Dermis microvascular lymphatic vessel endothelial cell (primary cell): ENCODE measurements around the gene PHF2. TPM values are rescaled to one million over a fixed set of nuclear protein-coding genes. Genes with fewer than 3 reads are reported as not detected.

Experiments
- DNase-seq, 2 donors: peaks; one replicate each; pipeline versions ENCODE4 v3.0.0 to v3.0.0-alpha.2; 2010; ENCODE audit warnings: low read depth in 2 of 2
- total RNA-seq: library from RNA; depleted of rRNA; stranded (reverse); fragments of >200 nt; gene quantifications from 2 replicates; pipeline ENCODE4 v1.2.1, GENCODE V29; 2014

Gene PHF2
- total RNA-seq, 1 donor from 2014 or later: 11.7 TPM

- no peak for DNase-seq
Measured at GRCh38 chr9:93697352-93698139, 121.2 kb downstream of the PHF2 start.

DNA sequence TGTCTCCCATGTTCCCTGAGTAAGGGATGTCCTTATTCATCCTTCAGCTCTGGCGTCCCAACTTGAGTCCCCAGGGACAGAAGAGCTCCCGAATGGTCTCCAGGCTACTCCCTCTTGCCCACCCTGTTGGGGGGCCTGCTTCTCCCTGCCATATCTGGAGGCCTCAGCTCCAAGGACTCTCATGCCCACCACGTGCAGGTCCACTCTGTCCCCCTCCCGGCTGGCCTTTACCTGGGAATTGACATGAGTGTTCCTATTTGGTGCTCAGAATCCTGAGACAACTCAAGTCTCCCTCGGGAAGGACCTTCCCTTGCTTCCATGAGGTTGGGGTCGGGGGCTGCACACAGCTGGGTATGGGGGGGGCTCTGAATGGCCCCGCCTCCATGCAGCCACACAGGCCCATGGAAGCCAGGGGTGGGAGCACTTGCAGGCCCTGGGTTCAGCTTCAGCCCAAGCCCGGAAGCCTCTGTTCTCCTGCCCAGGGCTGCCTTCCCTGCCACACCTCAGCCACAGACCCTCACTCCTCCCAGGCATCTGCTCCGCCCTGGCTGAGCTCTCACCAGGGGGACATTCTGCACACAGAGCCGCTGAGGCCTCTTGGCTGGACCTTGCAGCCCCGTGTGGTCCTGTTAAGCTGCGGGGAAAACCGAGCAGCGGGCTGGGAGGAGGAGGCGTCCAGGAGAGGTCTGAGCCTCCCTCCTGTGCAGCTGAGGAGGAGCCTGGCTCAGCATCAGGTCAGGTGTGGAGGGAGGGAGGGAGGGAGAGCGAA lies 121.9 kb downstream of the PHF2 start:
- no peak for DNase-seq

GRCh38 chr9:93699650-93700049 lies 123.3 kb downstream of the PHF2 start:
- no peak for DNase-seq

DNA sequence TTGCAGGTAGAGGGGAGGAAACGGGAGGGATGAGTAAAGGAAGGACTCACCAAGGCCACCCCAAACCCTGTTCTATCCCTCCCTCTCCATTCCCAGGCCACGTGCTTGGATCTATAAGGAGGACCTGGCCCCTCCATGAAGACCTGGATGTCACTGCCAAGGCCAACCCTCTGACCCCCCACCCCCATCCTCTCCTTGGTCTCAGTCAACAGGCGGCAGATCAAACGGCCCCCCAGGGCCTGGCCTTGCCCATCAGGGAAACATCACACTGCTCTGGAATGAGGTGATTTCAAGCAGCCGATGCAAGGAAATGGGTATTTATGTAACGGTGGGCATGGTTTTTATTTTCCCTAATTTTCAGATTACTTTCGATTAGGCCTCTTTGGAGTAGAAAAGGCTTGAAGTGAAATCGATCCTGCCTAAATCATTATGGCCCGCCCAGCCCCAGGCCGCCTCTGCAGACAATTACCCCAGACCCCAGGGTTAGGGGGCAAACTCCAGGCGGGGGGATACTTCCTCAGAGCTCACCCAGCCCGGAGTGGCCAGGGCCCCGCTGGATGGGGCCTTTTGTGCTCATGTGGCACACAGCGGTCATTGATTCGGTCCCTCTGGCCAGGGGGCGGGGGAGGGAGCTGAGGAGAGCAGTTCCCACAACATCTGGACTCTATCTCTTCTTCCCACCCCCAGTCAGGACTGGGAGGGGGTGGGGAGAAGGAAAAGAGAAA lies 125.3 kb downstream of the PHF2 start:
- no peak for DNase-seq

DNA sequence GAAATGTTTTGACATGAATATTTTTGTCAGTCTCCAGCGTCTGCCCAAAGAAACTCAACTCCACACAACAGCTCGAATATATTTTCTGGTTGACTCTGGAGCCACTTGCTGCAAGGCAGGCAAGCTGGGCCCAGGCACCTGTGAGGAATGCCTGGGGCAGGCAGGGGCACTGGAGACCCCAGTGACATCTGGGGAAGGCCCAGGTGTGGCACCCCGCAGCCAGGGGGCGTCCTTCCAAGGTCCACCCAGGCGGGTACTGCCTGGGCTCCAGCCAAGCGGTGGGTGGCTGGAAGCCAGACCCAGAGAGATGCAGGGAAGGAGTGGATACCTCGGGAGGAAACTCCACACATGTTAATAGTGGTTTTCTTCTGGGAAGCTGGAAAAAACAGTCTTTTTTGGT lies 125.9 kb downstream of the PHF2 start:
- no peak for DNase-seq

DNA sequence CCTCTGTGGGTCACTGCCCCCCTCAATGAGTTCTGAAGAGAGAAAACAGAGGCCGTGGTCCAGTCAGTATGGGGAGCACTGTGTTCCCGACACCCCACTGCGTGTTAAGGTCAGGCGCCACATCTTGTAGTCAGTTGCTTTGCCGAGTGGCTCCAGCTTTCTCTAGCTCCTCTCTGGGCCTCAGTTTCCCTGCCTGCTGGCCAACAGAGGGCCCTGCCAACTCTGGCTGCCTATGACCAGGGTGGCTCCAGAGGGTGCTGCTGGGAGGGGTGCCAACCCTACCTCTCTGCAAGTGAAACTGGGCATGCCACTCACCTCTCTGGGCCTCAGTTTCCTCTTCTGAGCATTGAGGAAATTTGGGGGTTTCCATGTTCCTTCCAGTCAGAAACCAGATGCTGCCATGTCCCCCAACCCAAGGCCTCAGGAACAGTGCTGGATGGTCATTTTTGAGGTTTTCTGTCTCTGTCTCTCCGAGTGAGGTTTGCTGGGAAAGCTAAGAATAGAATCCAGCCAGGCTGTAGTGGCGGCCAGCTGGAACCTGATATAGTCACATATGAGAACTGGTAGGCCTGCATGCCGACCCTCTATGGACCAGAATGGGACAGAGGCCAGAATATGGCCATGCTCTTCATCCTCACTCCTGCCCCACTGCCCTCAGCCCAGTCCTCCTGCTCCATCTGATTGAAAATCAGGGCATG lies 132.1 kb downstream of the PHF2 start:
- no peak for DNase-seq

GRCh38 chr9:93708987-93709302 lies 132.6 kb downstream of the PHF2 start:
- no peak for DNase-seq

- no peak for DNase-seq
Measured at GRCh38 chr9:93709600-93710369, 133.4 kb downstream of the PHF2 start.

DNA sequence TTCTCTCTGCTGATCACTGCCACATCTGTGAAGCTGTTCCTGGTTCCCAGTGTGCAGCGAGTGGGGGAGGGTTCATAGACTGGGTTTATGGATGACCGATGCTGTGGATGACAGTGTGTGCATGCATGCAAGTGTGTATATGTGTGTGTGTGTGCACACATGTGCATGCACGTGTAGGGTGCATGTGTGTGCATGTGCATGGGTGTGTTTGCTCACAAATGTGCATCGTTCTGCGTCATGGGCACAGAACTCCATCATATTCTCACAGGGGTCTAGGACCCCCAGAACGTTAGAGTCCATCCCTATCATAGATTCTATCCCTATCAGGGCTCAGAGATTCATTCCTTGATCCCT lies 134.0 kb downstream of the PHF2 start:
- no peak for DNase-seq

- DNase-seq: no peak
Measured at GRCh38 chr9:93711002-93711401, 134.6 kb downstream of the PHF2 start.

GRCh38 chr9:93712896-93713295 lies 136.5 kb downstream of the PHF2 start:
- no peak for DNase-seq

DNA sequence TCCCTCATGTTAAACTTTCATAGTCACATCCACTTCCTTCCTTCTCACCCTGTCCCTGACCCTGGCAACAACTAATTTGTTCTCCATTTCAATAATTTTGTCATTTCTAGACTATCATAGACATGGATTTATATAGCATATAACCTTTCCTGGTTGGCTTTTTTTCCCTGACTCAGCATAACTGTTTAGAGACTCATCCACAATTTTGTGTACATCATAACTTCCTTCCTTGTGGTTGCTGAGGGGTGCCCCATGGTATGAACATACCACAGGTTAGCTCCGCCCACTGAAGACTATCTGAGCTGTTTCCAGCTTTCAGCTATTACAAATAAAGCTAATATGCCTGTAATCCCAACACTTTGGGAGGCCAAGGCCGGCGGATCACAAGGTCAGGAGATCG lies 137.3 kb downstream of the PHF2 start:
- DNase-seq: no peak

- DNase-seq: no peak
Measured at GRCh38 chr9:93721417-93721965, 145.1 kb downstream of the PHF2 start.

DNA sequence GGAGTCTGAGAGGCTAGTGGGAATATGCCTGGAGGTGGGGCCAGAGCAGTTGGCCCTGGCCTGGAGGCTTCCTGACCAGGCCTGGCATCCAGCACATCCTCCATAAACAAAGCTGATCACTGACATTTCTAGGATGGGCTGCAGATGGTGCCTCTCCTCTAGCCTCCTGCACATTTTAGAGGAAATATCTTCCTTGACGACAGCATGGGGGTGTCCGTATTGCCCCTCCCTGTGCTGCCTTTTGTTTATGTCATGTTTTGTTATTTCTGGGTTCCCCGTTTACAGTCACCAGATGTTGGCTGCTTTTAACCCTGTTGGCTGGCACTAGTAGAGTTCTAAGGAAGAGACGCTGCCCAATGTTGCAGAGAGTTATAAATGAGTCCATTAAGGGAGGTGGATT lies 148.5 kb downstream of the PHF2 start:
- DNase-seq: no peak

GRCh38 chr9:93725382-93725781 lies 149.0 kb downstream of the PHF2 start:
- DNase-seq: no peak

- DNase-seq: no peak
Measured at GRCh38 chr9:93726147-93726546, 149.8 kb downstream of the PHF2 start.

Other genes with a start within 250 kb of the PHF2 start
- 77.2 and 91.4 TPM in 2 replicates for gene FAM120A, start 124.9 kb upstream of the PHF2 start, total RNA-seq
- 24.8 and 24.9 TPM in 2 replicates for gene FAM120AOS, start 123.0 kb upstream of the PHF2 start, total RNA-seq